HepG2 (cell line): Measurements from ENCODE around the gene BABAM1. TPM values are rescaled to one million over a fixed set of nuclear protein-coding genes. Genes with fewer than 3 reads are reported as not detected.

ENCODE experiments used
- ATF1 ChIP-seq: IDR thresholded peaks from 2 replicates; pipeline ENCODE4 v1.6.1; 2016; ENCODE audit warnings: mild to moderate bottlenecking, control low read depth
- ELK4 ChIP-seq: sonication (generic); formaldehyde crosslinking; IDR thresholded peaks from 2 replicates; pipeline ENCODE4 v1.9.0; 2021; ENCODE audit warnings: missing genetic modification reagents, borderline replicate concordance
- GABPA ChIP-seq, 2 experiments: IDR thresholded peaks; 2 replicates each; pipeline ENCODE4 v1.6.1; 2011 to 2016; ENCODE audit warnings: low read depth in 2 of 2, low read length in 1 of 2, missing biosample characterization in 1 of 2, missing genetic modification characterization in 1 of 2
- IKZF5 ChIP-seq: IDR thresholded peaks from 2 replicates; pipeline ENCODE4 v1.6.1; 2018; ENCODE audit warnings: missing genetic modification reagents, mild to moderate bottlenecking, missing compliant biosample characterization
- MED13 ChIP-seq: sonication (generic); formaldehyde crosslinking; IDR thresholded peaks from 2 replicates; pipeline ENCODE4 v1.5.0; 2020; ENCODE audit warnings: missing genetic modification reagents
- POLR2G ChIP-seq: fragments of 200-400 bp; formaldehyde crosslinking; IDR thresholded peaks from 2 replicates; pipeline ENCODE4 v1.6.1; 2018; ENCODE audit warnings: mild to moderate bottlenecking, low read depth, low read length, moderate library complexity
- SIX4 ChIP-seq: sonication (generic); formaldehyde crosslinking; IDR thresholded peaks from 2 replicates; pipeline ENCODE4 v1.4.0; 2020; ENCODE audit warnings: missing genetic modification reagents
- SKIL ChIP-seq: sonication (generic); formaldehyde crosslinking; IDR thresholded peaks from 2 replicates; pipeline ENCODE4 v1.8.0; 2022; ENCODE audit warnings: missing genetic modification reagents, mild to moderate bottlenecking, moderate library complexity, borderline replicate concordance
- THAP11 ChIP-seq: IDR thresholded peaks from 2 replicates; pipeline ENCODE4 v1.6.1; 2016; ENCODE audit warnings: missing biosample characterization, missing genetic modification reagents
- TMF1 ChIP-seq: sonication (generic); formaldehyde crosslinking; IDR thresholded peaks from 2 replicates; pipeline ENCODE4 v1.8.1; 2022; ENCODE audit warnings: low read depth, missing genetic modification reagents
- YEATS2 ChIP-seq: sonication (generic); formaldehyde crosslinking; IDR thresholded peaks from 2 replicates; pipeline ENCODE4 v1.4.0; 2020; ENCODE audit warnings: missing genetic modification reagents, borderline replicate concordance
- ZBTB39 ChIP-seq: sonication (generic); formaldehyde crosslinking; IDR thresholded peaks from 2 replicates; pipeline ENCODE4 v1.5.0; 2020; ENCODE audit warnings: missing genetic modification reagents
- ZFAT ChIP-seq: sonication (generic); formaldehyde crosslinking; conservative IDR thresholded peaks from 2 replicates; pipeline ENCODE4 v1.8.1; 2023; ENCODE audit warnings: missing genetic modification reagents, inconsistent platforms
- ZNF24 ChIP-seq: fragments of 450-650 bp; IDR thresholded peaks from 2 replicates; pipeline ENCODE4 v1.6.1; 2017; ENCODE audit warnings: antibody characterized with exemption, mild to moderate bottlenecking
- ZNF251 ChIP-seq: sonication (generic); formaldehyde crosslinking; IDR thresholded peaks from 2 replicates; pipeline ENCODE4 v1.9.0; 2021; ENCODE audit warnings: mild to moderate bottlenecking, missing genetic modification reagents
- ZNF546 ChIP-seq: sonication (generic); formaldehyde crosslinking; conservative IDR thresholded peaks from 2 replicates; pipeline ENCODE4 v1.8.1; 2023; ENCODE audit warnings: mild to moderate bottlenecking, missing genetic modification reagents
- ZNF572 ChIP-seq: sonication (generic); formaldehyde crosslinking; IDR thresholded peaks from 2 replicates; pipeline ENCODE4 v1.5.1; 2020; ENCODE audit warnings: mild to moderate bottlenecking, missing genetic modification reagents
- ZNF710 ChIP-seq: sonication (generic); formaldehyde crosslinking; IDR thresholded peaks from 2 replicates; pipeline ENCODE4 v1.5.0; 2020; ENCODE audit warnings: mild to moderate bottlenecking, missing genetic modification reagents, borderline replicate concordance
- polyA plus RNA-seq, 8 experiments: library from polyadenylated mRNA; depleted of rRNA in 3 of 8; stranded (reverse) in 7 of 8; unstranded in 1 of 8; fragments of >200 nt; fragmentation: Illumina TruSeq in 4 of 8; extraction: Trizol in 4 of 8; gene quantifications; 2 replicates each; pipeline versions ENCODE4 v1.2.1 to v1.2.3, GENCODE V29; 2011 to 2016; ENCODE audit warnings: low read depth in 4 of 8, missing spikeins in 1 of 8, mixed read lengths in 1 of 8; ENCODE audit not compliant: insufficient read depth in 1 of 8
- total RNA-seq, 5 experiments: library from RNA; depleted of rRNA; stranded (reverse); fragments of >200 nt; fragmentation: Illumina TruSeq; extraction: Trizol; gene quantifications; 2 replicates each; pipeline ENCODE4 v1.2.3, GENCODE V29; 2016; ENCODE audit warnings: low read depth in 1 of 5

BABAM1 gene
- total and polyA plus RNA-seq, 2 of the 13 experiments (the other 11 are each of a cell fraction or from before 2014, with no cell fraction given), result 70.0 to 82.0 TPM

- TF ChIP-seq ELK4 (CRISPR knock-in tag) (no peak), YEATS2 (peak; percentile 81; the same call in 1 of the 2 replicates), ZBTB39 (CRISPR knock-in tag) (no peak), IKZF5 (0 out of 2 replicates have a peak, but pooled peaks have one; percentile 46), GABPA (IDR thresholded peaks at IDR 0.05; ENCODE audit: low read depth, low read length) (peak; percentile 84), GABPA (CRISPR knock-in tag; IDR thresholded peaks at IDR 0.05; ENCODE audit: low read depth) (peak; percentile 99), MED13 (CRISPR knock-in tag) (no peak), SIX4 (CRISPR knock-in tag) (0 out of 2 replicates have a peak, but pooled peaks have one; percentile 17), SKIL (CRISPR knock-in tag) (no peak), ZFAT (CRISPR knock-in tag) (no peak), TMF1 (CRISPR knock-in tag) (no peak), ZNF710 (CRISPR knock-in tag) (no peak), THAP11 (CRISPR knock-in tag) (peak; percentile 100), ATF1 (CRISPR knock-in tag) (peak; percentile 89), ZNF546 (CRISPR knock-in tag) (no peak), ZNF572 (CRISPR knock-in tag) (no peak), ZNF24 (no peak), ZNF251 (no peak), POLR2G (peak; percentile 89)
Measured at GRCh38 chr19:17266975-17267788, at the start of gene BABAM1 (continued).
